Smooth muscle cell of the brain vasculature (primary cell): ENCODE data around the gene ELFN1.
"Not testable (repeated sequence)": the region's sequence is repeated elsewhere in the genome, so short reads cannot be mapped to it uniquely, and the experiment has no call there.

ENCODE experiments used
- DNase-seq: peaks from one replicate; pipeline ENCODE4 v3.0.0-alpha.2; 2012; ENCODE audit warnings: low read depth, low spot score

The ELFN1 gene

GRCh38 chr7:1755783-1756625 is 85.9 kb downstream of the ELFN1 start:
- no peak for DNase-seq

DNA sequence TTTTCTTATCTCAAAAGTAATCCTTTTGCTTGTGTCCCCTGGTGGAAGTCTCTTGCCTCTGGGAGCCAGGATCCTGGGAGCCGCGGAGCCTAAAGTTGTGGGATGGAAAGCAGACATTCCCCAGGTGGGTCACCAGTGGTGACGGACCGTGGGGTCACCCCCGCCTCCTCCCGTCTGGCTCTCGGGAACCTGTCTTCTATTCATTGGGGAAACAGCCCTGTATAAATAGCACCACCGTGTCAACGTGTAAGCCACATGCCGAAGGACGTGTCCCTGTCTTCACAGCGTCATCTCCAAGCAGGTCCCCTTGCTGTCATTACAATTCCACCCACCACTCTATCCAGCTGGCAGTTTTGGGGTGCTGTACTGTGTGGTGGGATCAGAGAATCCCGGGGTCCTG is 87.5 kb downstream of the ELFN1 start:
- DNase-seq: no peak

- DNase-seq: no peak
These were observed 88.2 kb downstream of the ELFN1 start for GRCh38 chr7:1758028-1758858.

DNA sequence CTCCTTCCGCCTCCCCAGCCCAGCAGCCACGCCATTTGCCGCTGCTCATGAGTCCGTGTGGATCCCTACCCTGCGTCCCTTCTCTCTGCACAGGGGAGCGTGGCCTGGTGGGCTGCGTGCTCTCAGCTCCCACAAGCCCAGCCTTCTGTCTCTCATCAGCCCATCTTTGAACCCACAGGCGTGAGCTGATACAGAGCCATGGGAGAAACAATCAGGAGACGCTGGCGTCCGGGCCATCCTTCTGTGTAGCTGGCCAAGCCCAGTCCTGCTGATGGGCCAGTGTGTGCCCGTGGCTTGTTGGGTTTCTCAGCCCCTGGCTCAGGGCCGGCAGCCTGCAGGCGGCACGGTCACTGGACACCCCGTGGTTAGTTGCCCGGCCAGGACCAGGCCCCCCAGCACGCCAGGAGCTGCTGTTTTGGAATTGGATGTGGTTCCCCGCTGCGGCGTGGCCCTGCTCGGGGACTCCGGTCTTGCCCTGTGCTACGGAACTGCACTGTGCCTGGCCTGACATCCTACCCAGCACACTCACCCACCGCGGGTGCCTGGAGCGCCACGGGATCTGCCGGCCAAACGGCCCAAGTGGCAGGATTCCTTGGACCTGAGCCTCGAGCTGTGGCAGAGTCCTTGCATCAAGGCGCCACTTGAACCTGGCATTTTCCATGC is 88.9 kb downstream of the ELFN1 start:
- DNase-seq: no peak

- no peak for DNase-seq
These were observed 91.0 kb downstream of the ELFN1 start for GRCh38 chr7:1761097-1761496.

- no peak for DNase-seq
These were observed 91.7 kb downstream of the ELFN1 start for GRCh38 chr7:1761774-1762173.

DNA sequence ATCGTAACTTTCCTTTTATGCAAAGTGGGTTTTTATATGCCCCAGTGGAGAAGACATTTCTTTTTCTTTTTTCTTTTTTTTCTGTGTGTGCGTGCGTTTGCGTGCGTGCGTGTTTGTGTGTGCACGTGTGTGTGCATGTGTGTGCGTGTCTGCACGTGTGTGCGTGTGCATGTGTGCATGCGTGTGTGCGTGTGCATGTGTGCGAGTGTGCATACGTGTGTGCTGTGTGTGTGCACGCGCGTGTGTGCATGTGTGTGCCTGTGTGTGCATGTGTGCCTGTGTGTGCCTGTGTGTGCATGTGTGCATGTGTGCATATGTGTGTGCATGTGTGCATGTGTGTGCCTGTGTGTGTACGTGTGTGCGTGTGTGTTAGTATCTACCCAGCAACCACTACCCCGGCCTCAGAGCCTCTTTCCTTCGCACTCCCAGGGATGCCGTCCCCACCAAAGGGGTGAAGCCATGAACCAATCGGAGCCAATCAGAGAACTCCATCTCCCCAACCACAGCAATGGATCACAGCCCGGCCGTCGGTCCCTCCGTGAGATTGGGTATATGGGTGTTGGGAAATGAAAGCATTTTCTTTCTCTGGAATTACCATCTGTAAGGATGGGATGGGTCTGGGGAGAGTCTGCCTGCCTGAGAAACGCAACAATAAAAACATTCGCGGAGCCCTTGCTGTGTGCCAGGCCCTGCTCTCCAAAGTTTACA is 92.3 kb downstream of the ELFN1 start:
- DNase-seq: no peak

DNA sequence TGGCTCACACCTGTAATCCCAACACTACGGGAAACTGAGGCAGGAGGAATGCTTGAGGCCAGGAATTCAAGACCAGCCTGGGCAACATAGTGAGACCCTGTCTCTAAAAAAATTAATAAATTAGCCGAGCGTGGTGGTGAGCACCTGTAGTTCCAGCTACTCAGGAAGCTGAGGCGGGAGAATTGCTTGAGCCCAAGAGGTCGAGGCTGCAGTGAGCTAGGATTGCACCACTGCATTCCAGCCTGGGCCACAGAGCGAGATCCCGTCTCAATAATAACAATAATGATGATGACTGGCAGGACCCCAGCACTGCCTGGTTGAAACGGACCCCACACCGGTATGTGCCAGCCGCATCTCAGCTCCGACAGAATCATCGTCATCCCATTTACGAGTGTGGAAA is 93.0 kb downstream of the ELFN1 start:
- no peak for DNase-seq

GRCh38 chr7:1763911-1764310 is 93.8 kb downstream of the ELFN1 start:
- DNase-seq: not testable (repeated sequence)

DNA sequence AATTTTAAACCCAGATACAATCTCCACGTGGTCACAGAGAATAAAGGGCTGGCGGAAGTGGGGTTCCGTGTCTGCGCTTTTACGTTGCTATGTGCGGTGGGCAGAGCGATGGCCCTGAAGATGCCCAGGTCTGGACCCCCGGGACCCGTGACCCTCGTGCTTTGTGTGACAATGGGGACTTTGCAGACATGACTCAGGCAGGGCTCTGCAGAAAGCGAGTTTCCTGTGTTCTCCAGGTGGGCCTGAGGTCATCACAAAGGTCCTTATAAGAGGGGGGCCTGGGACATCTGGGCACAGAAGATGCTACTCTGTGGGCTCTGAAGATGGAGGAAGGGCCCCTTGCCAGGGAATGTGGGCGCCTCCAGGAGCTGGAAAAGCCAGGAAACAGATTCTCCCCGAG is 95.3 kb downstream of the ELFN1 start:
- no peak for DNase-seq

DNA sequence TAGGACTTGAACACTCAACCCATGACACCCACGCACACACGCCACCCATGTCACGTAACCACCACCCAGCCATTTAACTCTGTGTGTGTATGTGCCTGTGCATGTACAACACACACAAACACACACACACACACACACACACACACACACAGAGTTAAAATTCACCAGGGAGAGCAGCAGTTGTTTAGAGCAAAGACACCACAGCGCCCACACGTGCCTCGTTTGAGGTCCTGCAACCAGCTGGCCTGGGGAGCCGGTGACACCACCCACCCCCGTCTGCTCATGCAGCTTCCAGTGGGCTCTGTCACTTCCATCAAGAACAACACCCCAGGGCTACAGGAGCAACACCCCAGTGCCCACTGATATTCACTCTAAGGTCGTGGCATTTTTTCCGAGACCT is 97.4 kb downstream of the ELFN1 start:
- no peak for DNase-seq

DNA sequence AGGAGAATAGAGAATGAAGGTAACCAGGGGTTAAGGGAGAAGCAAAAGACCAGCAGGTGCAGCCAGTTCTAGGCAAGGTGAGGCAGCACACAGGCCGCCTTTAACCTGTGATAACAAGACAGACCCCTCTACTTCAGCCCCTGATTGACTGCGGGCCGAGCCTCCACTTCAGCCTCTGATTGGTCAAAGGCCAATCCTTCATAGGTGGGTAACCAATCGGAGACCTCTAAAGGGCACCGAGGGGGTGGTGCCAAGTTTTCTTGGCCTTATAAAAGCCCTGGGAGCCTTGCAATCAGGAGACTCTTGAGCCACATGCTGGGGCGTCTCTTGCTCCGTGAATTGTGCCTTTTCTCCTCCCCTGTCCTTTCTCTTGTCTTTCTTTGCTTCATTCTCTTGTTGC is 98.8 kb downstream of the ELFN1 start:
- no peak for DNase-seq

DNA sequence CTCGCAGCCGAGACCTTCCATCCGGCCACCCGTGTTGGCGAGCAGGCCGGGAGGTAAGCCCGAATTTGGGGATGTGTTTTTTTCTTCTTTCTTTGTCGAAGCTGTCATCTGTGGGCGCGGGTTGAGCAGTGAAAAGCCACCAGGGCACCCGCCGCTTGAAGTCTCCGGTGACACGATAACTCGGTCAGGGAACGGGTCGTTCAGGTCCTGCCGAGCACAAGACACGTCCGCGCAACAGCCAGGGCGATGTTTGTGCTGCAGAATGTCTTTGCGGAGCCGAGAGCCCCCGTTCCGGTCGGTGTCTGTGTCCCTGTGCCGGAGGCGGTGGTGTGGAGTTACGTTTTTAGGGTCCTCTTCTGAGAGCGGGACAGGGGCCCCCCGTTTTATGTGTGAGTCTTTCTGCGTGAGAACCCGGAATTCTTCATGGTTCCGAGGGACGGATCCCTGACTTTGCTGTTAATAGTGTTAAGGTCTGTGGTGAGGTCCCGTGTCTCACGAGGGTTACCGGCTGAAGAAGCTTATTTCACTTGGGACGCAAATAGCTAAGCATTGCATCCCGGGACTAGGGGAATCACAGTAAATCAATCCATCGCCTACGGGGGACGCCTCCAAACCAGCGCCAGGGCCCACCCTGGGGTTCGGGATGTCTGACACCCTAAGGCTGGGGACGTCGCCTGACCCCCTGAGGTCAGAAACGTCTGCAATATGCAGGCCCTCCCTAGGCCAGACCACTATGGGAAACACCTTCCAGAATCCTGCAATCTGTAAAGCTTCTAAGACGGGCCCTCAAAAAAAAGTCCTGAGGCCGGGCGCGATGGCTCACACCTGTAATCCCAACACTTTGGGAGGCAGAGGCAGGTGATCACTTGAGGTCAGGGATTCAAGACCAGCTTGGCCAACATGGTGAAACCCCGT is 99.5 kb downstream of the ELFN1 start:
- DNase-seq: no peak

DNA sequence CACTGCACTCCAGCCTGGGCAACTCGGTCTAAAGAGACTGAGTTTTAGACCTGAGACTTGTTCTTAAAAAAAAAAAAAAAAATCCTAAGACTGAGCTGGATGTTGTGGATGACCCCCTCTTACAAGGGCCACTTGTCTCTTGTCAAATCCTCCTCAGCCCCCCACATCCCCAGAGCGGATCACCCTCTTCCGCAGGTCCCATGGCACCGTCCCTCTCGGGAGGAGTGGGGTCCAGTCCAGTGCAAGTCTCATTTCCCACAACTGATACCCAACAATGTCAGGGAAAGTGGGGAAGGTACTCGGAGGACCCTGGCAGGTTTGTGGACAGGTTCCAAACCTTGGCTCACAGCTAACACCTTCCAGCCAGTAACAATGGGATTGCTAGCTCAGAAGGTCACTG is 100.3 kb downstream of the ELFN1 start:
- no peak for DNase-seq

- DNase-seq: no peak
These were observed 105.3 kb downstream of the ELFN1 start for GRCh38 chr7:1775389-1775788.

GRCh38 chr7:1777122-1777521 is 107.0 kb downstream of the ELFN1 start:
- DNase-seq: no peak

DNA sequence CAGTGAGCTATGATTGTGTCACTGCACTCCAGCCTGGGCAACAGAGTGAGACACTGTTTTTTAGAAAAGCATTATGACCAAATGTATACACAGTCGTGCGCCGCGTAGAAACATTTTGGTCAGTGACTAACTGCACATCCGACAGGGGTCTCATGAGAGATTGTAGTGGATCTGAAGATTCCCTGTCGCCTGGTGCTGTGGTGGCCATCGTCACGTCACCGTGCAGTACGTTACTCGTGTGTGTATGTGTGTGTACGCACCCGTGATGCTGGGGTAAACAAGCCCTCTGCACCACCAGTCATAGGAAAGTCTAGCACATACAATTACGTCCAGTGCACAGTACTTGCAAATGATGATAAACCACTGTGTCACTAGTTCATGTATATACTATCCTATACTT is 109.4 kb downstream of the ELFN1 start:
- DNase-seq: no peak

GRCh38 chr7:1781369-1781768 is 111.3 kb downstream of the ELFN1 start:
- DNase-seq: no peak

DNA sequence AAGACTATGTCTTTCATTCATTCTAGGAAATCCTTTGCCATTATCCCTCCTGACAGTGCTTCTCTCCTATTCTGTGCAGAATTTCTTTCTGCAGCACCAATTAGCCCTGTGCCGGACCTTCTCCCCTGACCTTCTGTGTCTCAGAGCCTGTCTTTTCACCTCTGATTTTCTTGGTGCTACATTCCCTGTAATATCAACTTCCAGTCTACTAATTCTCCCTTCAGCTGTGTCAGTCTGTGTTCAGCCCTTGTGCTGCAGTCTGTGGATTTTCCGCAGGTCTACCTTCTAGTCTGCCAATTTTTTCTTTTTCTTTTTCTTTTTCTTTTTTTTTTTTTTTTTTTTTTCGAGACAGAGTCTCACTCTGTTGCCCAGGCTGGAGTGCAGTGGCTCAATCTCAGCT is 115.8 kb downstream of the ELFN1 start:
- no peak for DNase-seq

GRCh38 chr7:1787241-1787640 is 117.2 kb downstream of the ELFN1 start:
- no peak for DNase-seq
